ENCODE data around the gene PHLDA3.

PHLDA3 gene

DNA sequence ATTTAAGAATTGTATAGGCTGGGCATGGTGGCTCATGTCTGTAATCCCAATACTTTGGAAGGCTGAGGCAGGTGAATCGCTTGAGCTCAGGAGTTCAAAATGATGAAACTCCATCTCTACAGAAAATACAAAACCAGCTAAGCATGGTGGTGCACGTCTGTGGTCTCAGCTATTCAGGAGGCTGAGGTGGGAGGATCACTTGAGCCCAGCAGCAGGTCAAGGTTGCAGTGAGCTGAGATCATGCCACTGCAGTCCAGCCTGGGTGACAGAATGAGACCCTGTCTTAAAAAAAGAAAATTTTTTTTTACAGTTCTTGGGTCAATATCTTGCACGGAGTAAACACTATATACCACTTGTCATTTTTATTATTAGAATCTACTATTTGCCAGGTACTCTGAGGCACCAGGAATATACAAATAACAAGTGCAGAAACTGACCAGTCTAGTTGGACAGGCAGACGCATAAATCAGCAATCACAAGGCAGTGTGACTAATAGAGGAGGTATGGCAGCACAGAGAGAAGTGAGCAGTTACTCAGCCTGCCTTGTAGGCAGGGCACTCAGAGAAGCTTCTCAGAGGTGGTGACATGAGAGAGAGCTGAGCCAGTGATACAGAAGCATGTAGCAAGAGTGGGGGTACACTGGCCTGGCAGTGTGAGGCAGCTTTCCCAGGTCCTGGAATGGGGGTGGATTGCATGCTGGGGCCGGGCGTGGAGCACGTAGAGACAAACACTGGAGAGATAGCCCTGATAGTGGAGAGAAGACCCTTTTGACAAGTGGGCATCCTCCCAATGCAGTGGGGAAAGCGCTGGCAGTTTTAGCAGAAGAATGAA lies 8.0 kb downstream of the PHLDA3 start:
- DNase-seq = no peak

DNA sequence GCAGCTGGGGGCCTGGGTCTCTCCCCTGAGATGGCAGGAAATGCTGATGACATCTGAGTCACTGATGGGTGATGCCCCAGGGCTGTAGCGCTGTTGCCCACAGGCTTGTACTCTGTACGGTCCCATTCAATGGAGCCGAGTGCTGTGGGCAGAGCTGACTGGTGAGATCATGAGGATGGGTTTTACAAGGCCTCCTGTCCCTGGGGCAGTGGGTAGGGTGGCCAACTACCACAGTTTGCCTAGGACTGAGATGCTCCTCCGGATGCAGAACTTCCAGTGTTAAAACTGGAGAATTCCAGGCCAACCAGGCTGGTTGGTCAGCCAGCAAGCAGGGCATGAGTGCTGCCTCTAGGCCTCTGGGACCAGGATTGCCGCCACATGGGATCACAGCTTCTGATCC lies 9.2 kb downstream of the PHLDA3 start:
- DNase-seq = no peak

GRCh38 chr1:201459052-201459451 lies 9.9 kb downstream of the PHLDA3 start:
- no peak for DNase-seq

DNA sequence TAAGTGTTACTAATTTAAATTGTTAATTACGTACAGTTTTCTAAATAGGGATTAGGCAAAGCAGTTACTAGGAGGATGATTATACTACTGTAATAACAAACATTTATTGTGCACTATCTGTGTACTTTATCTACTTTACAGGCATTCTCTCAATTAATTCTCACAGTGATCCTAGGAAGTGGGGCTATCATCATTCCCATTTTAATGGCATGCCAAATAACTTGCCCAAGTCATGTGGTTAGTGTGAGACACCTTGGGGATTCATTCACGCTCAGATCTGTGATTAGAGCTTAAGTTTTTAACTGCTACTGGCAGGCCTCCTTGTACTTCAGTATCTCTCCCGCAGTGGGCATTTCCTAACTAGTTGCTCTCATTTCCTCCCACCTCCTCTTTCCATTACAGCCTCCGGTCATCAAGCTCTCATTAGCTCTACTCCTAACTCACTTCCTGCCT lies 11.5 kb downstream of the PHLDA3 start:
- no peak for DNase-seq

DNA sequence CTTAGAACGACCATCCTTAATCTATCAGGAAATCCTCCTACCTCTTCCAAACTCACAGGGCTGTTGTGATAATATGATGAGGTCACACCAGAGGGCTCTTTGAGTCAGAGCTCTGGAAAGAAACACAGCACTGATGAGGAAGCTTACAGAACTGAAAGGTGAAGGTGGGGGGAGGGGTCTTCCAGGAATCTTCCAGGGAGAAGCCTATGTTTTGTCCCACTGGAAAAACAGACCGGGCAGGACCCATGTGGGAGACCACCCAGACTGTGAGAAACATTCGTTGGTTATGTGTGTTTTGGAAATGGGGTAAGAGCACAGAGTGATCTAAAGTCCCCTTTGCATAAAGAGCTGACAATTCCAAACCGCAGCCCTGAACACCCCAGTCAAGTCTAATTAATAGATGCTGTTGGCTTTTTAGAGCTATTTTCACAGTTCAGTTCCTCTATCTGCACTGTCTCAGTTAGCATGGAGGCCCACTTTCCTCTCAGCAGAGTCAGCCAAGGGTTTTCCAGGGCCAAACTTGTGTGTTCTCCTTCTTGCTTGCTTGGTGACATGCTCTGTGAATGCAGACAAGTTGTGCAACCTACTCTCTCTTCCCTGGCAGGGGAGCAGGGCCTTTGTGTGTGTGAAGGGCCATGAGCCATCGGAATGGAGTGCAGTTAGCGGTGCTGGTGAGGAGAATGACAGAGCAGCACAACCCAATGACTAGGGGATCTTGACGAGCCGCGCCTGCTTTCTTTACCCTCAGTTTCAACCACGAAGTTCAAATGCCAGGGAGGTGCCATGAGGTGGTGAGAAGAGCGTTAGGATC lies 12.3 kb downstream of the PHLDA3 start:
- no peak for DNase-seq

- DNase-seq = no peak
Observed at GRCh38 chr1:201455098-201455497, 13.9 kb downstream of the PHLDA3 start.

DNA sequence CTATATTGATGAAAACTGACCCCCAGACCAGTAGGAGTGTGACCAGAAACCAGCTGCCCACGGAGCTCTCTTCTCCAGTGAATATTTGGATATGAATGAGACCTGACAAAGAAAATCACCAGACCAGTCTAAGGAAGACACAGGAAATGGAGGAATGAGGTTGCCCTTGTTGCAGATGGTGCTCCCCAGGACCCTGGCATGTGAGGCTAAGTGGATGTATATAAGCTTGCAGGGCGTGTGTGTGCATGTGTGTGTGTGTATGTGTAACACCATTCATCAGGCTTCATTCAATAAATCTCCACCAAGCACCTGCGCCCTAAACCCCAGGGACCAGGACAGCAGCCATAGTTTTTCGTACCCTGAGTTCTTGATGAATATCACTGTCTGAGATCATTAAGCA lies 14.4 kb downstream of the PHLDA3 start:
- no peak for DNase-seq

- DNase-seq = no peak
Observed at GRCh38 chr1:201452866-201453265, 16.1 kb downstream of the PHLDA3 start.

- DNase-seq = no peak
Observed at GRCh38 chr1:201450721-201451291, 18.2 kb downstream of the PHLDA3 start.

GRCh38 chr1:201448990-201449389 lies 20.0 kb downstream of the PHLDA3 start:
- DNase-seq = no peak

DNA sequence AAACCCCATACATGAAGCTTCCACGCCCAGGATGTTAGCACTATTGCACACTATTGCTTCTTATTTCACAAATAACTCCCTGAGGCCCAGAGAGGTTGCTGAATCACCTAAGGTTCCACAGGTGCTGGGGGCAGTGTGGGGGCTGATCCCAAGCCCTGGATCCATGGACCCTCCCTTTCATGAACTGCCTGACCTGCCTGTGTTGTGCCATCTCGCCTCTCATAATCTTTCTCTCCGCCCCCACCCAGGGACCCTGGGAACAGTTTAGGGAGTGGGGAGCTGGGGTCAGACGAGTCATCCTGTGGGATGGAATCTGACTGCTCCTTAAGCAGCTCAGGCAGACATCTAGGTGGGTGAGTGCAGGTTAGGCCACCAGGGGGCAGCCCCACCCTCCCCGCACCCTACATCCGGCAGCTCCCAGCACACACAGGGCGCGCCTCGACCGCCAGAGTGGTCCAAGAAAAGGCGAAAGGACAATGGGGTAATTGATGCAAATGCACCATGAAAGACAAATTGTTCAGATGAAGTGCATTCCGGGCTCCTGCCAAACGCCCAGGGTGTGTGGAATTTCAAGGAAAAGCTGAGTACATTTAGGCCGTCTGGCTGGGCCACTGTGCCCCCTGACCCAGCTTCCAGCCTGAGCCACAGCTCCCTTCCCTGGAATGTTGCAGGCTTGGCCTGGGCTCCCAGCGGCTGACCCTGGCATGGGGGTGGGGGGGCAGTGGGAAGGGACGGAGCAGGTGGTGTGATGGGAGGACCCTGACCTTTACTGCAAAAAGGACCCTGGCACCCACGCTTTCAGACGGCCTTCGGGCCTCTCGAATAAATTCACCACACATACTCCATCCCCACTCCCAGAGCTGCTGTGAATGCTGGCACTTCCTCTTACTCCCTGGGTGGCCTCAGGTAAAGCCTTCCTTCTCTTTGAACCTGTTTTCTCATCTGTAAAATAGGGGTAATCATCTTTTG lies 20.8 kb downstream of the PHLDA3 start:
- DNase-seq = peak; percentile 56

- no peak for DNase-seq
Observed at GRCh38 chr1:201445310-201445709, 23.7 kb downstream of the PHLDA3 start.

DNA sequence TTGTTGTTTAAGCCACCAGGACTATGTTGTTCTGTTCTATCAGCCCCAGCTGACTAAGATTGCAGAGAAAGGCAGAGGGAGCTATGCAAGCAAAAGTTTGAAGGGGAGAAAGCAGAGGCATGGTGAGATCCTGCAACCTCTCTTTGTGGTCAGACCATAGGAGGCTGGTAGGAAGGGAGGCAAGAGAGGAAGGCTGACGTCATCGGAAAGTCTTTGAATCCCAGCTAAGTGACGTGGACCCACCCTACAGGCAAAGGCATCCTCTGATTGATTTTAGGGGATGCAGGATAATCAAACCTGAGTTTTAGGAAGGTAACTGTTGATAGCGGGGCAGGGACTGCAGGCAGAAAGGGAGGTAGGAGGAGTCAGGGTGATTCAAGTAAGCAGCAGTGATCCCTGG lies 24.2 kb downstream of the PHLDA3 start:
- DNase-seq = no peak

- DNase-seq = no peak
Observed at GRCh38 chr1:201443747-201444146, 25.2 kb downstream of the PHLDA3 start.

DNA sequence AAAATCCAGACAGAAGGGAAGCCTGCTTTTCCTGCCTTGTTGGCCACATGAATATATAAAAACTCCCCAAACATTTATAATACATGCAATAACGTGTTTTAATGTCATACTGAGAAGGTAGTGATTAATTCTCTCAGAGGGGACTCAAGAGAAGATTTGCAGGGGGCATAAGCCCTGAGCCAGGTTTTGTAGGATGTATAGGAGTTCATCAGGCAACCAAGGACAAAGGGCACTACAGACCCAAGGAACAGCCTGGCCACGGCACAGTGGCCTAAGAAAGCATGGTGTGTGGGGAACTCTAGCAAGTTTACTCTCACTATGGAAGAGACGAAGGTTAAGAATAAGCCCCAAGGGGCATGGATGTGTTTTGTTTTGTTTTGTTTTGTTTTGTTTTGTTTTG lies 32.0 kb downstream of the PHLDA3 start:
- no peak for DNase-seq

DNA sequence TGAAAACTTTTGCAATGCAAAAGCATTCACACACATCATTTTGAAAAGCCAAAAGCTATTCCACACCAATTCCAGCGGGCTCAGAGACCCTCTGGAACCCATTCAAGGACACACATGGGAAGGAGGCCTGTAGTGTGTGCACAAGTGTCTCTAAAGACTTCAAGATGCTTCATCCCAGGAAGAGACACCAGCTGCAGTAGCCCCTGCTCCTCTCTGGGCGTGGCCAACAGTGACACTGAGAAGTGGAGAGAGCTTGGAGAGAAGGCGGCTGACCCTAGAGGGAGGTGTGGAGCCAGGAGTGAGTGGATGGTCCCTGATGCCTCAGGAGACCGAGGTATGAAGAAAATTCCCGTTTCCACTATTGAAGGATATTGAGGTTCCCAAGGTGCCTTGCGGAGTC lies 32.6 kb downstream of the PHLDA3 start:
- DNase-seq = no peak

DNA sequence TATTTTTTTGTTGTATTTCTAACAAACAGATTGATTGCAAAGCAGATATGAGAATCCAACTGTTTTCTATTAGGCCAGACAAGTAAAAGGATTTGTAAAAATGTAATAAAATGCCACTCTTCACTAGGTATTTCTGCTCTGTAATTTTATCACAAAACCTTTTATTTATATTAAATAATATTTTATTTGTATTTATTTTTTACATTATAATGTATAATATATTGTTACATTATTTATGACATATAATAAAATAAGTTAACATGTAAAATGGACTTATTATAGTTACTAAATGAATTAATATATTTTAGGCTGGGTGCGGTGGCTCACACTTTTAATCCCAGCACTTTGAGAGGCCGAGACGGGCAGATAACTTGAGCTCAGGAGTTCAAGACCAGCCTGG lies 34.7 kb downstream of the PHLDA3 start:
- DNase-seq = no peak

- no peak for DNase-seq
Observed at GRCh38 chr1:201433609-201434008, 35.4 kb downstream of the PHLDA3 start.

DNA sequence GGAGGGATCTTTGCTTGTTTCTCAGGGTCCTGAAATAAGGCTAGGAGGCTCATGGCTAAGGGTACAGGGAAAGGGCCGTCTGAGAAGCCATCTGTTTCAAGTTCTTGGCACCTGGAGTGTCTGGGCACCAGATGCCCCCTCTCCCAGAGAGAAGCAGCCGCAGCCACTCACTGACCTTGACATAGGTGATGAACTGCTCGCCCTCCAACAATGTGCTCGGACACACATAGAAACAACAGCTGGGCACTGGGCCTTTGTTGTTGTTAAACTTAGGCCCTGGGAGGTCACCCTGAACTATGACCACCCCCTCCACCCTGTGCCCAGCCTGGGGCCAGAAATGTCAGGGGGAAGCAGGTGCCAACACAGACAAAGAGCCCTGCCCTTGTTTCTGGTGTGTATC lies 38.2 kb downstream of the PHLDA3 start:
- DNase-seq = no peak

- no peak for DNase-seq
Observed at GRCh38 chr1:201429736-201430501, 39.1 kb downstream of the PHLDA3 start.

- no peak for DNase-seq
Observed at GRCh38 chr1:201427963-201428362, 41.0 kb downstream of the PHLDA3 start.
